Endothelial cell of coronary artery (primary cell): ENCODE measurements around the gene LENEP. TPM values are rescaled to one million over a fixed set of nuclear protein-coding genes. Genes with fewer than 3 reads are reported as not detected.

Experiments used
- total RNA-seq: library from RNA; depleted of rRNA; stranded (reverse); fragments of >200 nt; gene quantifications from 2 replicates; pipeline ENCODE4 v1.2.3, GENCODE V29; 2014

LENEP gene
- 0.18 TPM in 1 of 2 replicates, not detected in the other for total RNA-seq

GRCh38 chr1:154993572-154994268 lies at the start of gene LENEP:
LENEP (plus strand) TSS chr1:154993586; CDS start chr1:154993608, 22 bp downstream.

DNA sequence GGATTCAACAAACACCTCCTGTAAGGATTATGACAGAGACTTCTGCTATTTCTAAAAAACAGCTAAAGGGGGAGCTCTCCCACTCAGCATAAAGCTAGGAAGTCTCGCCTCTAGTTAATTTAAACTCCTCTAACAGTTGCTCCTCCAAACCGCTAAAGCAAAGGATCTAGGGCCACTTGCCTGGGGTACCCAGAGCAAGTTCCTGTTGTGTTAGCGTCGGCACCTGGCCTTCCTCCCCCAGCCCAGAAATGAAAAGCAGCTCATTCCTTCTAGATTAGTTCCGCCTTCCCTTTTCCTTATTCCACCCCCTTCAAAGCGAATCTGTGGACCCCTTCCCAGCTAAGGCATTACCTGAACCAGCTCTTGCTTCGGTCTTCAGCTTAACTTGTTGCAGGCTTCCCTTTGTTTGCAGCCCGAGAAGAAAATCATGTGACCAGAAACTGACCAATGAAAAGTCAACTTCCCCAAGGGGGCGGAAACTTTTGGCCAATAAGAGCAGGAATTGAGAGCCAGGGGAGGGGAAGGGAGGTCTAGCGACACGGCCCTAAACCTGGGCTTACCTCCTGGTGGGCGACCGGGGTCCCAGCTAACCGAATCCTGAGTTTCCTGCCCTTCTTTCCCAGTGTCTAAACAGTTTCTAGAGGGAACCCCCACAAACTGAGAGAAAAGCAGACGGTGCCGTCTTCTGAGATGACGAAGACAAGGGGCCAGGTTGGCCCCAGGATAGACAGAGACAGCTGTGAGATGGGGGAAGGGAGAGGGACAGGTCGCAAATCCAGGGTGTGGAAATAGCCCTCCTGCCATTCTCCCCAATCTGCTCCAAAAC lies 37.5 kb upstream of the LENEP start, which contains the start of gene PBXIP1:
Gene PBXIP1, minus strand, starts transcription at position 382 of the 826 bp plus-strand sequence. CDS start 2,378 bp downstream, outside the sequence.

GRCh38 chr1:154961207-154962155 lies 31.9 kb upstream of the LENEP start, which contains the start of gene PYGO2:
PYGO2 (minus strand) TSS chr1:154961782; CDS start chr1:154961576, 206 bp downstream.

GRCh38 chr1:154970631-154971340 lies 22.6 kb upstream of the LENEP start, which contains the start of gene SHC1:
SHC1 (minus strand) TSS chr1:154970747; CDS start chr1:154970526, 221 bp downstream.

DNA sequence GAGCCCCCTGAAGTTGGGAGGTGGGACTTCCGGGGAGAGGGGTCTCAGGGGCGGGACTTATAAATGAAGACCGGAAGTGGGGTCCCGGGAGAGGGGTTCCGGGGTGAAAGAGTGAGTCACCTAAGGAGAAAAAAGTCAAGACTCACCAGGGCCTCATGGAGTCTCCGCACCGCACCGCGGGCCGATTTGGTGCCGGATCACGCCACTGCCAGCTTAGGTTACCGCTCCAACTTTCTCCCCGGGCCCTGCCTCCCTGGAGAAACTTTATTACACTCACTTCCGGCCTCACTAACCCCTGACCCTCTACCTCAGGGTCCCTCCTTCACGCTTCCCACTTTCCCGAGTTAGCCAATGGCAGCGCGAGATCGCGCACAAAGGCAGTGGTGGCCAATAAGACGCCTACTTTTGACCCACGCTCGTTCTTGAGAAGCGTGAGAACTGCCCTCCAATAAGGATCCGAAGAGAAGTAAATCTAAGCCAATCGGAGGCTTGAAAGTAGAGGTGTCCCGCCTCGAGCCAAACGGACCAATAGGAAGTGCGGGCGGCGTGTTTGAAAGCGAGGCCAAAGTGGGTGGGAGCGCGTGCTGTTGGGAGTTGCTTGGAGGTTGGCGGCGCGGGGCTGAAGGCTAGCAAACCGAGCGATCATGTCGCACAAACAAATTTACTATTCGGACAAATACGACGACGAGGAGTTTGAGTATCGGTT lies 19.1 kb upstream of the LENEP start, which contains the start of gene CKS1B:
Gene CKS1B, plus strand, starts transcription at position 580 of the 706 bp plus-strand sequence. Its CDS starts 65 bp downstream, at position 645.

DNA sequence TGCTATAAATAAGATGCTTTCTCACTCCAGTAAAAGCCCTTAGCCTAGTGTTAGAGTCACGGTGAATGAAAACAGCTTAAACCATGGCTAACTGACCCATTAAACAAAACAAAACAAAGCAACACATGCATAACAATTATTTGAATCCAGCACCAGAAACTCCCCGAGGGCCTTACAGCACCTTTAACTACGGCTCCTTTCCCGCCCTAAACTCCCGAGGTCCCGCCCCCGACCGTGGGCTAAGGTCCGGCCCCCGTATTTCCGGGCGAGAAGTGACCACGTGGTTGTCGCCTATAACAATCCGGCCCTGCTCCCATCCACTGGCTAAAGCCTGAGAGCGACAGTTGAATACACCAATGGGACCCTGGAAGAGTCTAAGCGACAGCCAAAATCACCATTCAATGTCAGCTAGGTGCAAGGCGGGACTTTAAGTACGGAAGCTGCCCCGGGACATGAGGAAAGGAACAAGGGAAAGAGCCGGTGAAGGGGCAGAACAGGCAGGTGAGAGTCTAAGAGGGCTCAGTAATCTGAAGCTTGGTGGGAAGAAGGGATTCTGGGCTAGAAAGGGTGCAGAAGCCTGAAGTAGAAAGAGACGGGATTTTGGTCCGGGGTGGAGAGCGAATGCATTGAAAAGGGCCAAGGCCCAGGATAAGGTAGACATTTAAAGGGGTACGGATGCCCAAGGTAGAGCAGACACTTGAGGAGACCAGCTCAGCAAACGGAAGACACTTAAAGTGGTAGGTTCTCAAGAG lies 10.3 kb upstream of the LENEP start, which contains the start of gene FLAD1:
Gene FLAD1, plus strand, starts transcription at position 448 of the 752 bp plus-strand sequence. CDS start 351 bp downstream, outside the sequence.

DNA sequence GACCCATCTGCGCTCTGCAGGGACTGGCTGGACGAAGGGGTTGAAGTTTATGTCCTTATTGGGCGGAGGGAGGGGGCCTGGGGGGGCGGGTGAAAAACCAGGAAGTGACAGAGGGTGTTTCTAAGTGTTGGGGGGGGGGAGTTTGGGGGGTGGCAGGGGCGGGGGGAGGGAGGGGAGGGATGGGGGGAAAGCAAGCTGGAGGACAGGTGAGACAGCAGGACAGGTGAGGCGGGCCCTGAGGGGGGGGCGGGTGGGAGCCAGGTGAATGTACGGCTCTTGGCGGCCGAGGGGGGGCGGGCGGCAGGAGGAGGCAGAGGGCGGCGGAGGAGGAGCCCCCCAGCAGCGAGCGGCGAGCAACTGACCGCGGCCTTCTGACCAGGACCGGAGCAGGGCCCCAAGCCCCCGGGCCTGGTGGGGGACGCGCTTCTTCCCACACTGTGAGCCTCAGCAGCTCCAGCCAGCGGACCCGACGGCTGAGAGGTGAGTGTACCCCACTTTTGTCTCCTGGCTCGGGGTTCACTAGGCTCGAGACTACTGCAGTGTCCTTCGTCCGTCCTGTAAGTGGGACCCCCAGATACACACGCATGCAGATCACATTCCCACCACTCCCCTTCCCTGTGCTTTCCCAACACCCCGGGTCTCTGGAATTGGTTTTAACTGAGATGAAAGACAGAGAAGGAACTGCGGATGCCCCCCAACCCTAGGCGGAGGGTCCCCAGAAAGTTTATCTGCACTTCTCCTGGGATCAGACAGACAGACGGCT lies 9.3 kb downstream of the LENEP start, which contains the start of gene ZBTB7B:
Gene ZBTB7B, plus strand, starts transcription at position 339 of the 763 bp plus-strand sequence. CDS start 11,859 bp downstream, outside the sequence.

GRCh38 chr1:155033524-155033923 lies 40.1 kb downstream of the LENEP start, which contains the start of the genes DCST1 and DCST2:
DCST1 (plus strand) TSS chr1:155033824; CDS start chr1:155034037, 213 bp downstream.
DCST2 (minus strand) TSS chr1:155033781; CDS start chr1:155033701, 80 bp downstream.

Other genes starting within 250 kb of the LENEP start
- 0.09 and 0.19 TPM in 2 replicates for gene KCNN3, start 123.3 kb upstream of the LENEP start, total RNA-seq
- 8.8 and 13.7 TPM in 2 replicates for gene PMVK, start 56.9 kb upstream of the LENEP start, total RNA-seq
- 90.7 and 96.4 TPM in 2 replicates for gene PBXIP1, start 37.5 kb upstream of the LENEP start, total RNA-seq
- gene PYGO2, start 31.8 kb upstream of the LENEP start, total RNA-seq = 4.9 and 5.0 TPM in 2 replicates
- 144 and 203 TPM in 2 replicates for gene SHC1, start 22.8 kb upstream of the LENEP start, total RNA-seq
- gene CKS1B, start 18.9 kb upstream of the LENEP start, total RNA-seq = 49.8 and 80.9 TPM in 2 replicates
- gene FLAD1, start 10.2 kb upstream of the LENEP start, total RNA-seq = 23.7 and 28.6 TPM in 2 replicates
- 10.1 and 15.6 TPM in 2 replicates for gene ZBTB7B, start 9.2 kb downstream of the LENEP start, total RNA-seq
- 0.09 TPM in 1 of 2 replicates, not detected in the other for gene DCST2, start 40.2 kb downstream of the LENEP start, total RNA-seq
- not detected in 2 replicates for gene DCST1, start 40.2 kb downstream of the LENEP start, total RNA-seq
- gene ADAM15, start 57.7 kb downstream of the LENEP start, total RNA-seq = 279 and 339 TPM in 2 replicates
- 8.7 and 11.3 TPM in 2 replicates for gene EFNA4, start 70.2 kb downstream of the LENEP start, total RNA-seq
- 1.0 and 1.6 TPM in 2 replicates for gene EFNA3, start 85.3 kb downstream of the LENEP start, total RNA-seq
- gene EFNA1, start 134.3 kb downstream of the LENEP start, total RNA-seq = 62.8 and 82.9 TPM in 2 replicates
- 20.9 and 25.9 TPM in 2 replicates for gene SLC50A1, start 142.3 kb downstream of the LENEP start, total RNA-seq
- gene DPM3, start 146.9 kb downstream of the LENEP start, total RNA-seq = 29.1 and 35.1 TPM in 2 replicates
- 96.6 and 105 TPM in 2 replicates for gene KRTCAP2, start 179.7 kb downstream of the LENEP start, total RNA-seq
- 4.9 and 5.9 TPM in 2 replicates for gene TRIM46, start 180.3 kb downstream of the LENEP start, total RNA-seq
- 12.9 and 13.5 TPM in 2 replicates for gene THBS3, start 214.3 kb downstream of the LENEP start, total RNA-seq
- gene MTX1, start 215.1 kb downstream of the LENEP start, total RNA-seq = 37.1 and 45.6 TPM in 2 replicates